HG02798 (cell line): ENCODE measurements around the gene SHLD2.
"Not testable (repeated sequence)": the region's sequence is repeated elsewhere in the genome, so short reads cannot be mapped to it uniquely, and the experiment has no call there.

Experiments used
- ATAC-seq: cut with Tn5 transposase; IDR thresholded peaks from one replicate; pipeline ENCODE4 v1.9.1; 2021; ENCODE audit warnings: mild to moderate bottlenecking; ENCODE audit not compliant: unreplicated experiment, poor library complexity

SHLD2 gene

DNA sequence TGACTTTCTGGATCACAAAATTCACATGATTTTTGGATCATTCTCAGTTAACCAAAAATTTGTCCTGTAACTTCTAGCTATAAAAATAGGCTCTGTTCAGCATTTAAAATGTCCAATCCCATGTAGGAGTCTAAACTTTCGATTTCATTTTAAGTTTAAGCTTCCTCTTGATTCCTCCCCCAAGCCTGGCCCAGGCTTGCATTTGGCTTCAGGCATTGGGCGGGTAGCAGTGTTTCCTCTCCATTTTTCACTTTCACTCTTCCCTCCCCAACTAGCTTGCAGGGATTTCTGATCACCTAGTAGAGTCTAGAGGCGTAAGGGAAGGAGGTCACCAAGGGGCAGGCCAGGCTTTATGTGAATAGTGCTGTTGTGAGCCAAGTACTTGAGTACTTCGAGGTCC is 109.8 kb downstream of the SHLD2 start:
- ATAC-seq = not testable (repeated sequence)

- ATAC-seq = not testable (repeated sequence)
These were observed 111.9 kb downstream of the SHLD2 start for GRCh38 chr10:87206922-87207321.

DNA sequence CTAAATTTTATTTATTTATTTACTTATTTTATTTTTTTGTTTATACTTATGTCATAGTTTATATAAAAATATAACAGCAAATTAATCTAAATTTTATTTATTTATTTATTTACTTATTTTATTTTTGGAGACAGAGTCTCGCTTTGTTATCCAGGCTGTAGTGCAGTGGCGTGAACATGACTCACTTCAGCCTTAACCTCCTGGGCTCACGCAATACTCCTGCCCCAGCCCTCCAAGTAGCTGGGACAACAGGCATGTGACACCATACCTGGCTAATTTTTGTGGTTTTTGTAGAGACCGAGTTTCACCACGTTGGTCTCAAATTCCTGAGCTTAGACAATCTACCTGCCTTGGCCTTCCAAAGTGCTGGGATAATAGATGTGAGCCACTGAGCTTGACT is 115.3 kb downstream of the SHLD2 start:
- ATAC-seq = not testable (repeated sequence)

GRCh38 chr10:87211848-87212247 is 116.8 kb downstream of the SHLD2 start:
- not testable (repeated sequence) for ATAC-seq

DNA sequence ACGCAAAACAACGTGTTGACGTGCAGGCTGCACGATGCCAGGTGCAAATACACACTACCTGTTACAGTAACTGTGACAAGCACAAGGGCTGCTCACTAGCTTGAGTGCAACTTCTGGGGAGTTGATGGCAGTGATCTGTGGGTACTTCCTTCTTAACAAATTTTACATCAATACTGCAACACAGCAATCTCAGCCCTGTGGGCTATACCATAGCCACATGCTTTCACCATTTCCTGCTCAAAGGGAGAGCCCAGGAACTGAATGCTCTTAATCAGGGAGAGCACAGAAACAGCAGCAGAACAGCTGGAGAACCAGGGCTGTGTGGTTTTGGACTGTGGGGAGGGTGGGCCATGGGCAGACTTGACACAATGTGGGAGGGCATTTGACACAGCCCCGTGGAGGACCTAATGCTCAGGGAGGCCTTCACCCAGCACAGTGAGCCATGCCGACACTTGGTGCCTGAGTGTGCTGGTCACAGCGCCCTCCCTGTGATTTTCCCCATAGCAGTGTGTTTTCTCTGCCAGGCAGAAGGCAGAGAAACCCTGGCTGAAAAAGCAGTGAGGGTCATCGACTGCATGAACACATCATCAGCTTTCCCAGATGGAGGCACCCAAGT is 118.3 kb downstream of the SHLD2 start:
- not testable (repeated sequence) for ATAC-seq

GRCh38 chr10:87213806-87214205 is 118.8 kb downstream of the SHLD2 start:
- ATAC-seq = not testable (repeated sequence)

- not testable (repeated sequence) for ATAC-seq
These were observed 121.1 kb downstream of the SHLD2 start for GRCh38 chr10:87216120-87216519.

DNA sequence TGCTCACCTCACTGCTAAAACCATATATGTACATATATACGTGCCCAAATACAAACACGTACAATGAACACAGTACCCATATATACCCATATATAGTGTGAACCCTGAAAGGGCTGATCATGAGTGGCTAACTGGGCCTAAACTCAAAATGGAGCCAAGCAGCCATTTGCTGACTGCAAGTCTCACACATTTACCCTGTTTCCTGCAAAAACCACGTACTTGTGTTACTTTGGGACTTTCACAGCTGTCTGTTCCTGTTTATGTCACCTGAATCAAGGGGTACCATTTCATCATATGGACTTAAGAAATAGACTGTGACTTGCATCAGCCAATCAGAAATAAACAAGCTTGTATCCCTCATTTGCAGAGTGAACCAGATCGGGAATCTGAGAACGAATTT is 124.4 kb downstream of the SHLD2 start:
- ATAC-seq = not testable (repeated sequence)

DNA sequence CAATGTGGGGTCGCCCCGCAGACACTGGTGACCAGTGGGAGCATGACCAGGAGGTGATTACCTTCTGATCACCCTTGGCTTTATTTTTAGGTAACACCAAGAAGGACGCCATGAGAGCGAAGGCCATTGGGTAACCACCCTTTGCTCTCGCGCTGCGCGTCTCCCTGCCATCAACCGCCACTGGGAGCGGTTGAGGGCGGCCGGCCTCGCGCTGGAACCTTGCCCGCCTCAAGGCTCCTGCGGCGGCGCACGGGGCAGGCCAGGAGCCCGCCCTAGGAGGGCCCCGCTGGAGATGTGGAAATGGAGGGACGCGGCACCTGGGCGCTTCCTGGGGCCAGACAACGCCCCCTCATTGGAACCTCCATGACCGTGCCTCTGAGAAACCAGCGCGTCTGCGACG is 127.8 kb downstream of the SHLD2 start:
- not testable (repeated sequence) for ATAC-seq

- not testable (repeated sequence) for ATAC-seq
These were observed 130.1 kb downstream of the SHLD2 start, which contains the start of gene NUTM2A for GRCh38 chr10:87225148-87225547. Gene NUTM2A (plus strand): TSS chr10:87225448. CDS start chr10:87225831, 383 bp downstream.

- ATAC-seq = not testable (repeated sequence)
These were observed 133.2 kb downstream of the SHLD2 start for GRCh38 chr10:87228247-87228646.

DNA sequence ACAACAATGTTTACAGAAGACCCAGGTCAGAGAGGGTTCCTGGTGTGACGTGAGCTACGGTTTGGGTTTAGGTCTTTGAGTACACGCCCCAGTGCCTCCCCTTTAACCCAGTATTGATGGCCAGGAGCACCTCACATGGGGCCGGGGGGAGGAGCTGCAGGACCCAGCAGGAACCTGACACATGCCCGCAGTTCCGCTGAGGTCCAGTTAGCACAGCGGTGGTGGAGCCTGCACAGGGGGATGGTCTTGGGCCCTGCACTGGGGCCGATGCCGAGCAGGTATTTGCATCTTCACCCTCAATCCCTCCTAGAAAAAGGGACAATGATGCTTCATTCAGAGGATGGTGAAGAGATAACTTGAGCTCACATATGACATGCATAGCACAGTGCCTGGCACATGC is 134.2 kb downstream of the SHLD2 start:
- not testable (repeated sequence) for ATAC-seq

GRCh38 chr10:87234854-87235253 is 139.8 kb downstream of the SHLD2 start:
- not testable (repeated sequence) for ATAC-seq

- not testable (repeated sequence) for ATAC-seq
These were observed 142.2 kb downstream of the SHLD2 start for GRCh38 chr10:87237244-87237643.

- ATAC-seq = not testable (repeated sequence)
These were observed 144.4 kb downstream of the SHLD2 start for GRCh38 chr10:87239346-87239808.
